ENCODE measurements around the gene ZMAT5. TPM values are rescaled to one million over a fixed set of nuclear protein-coding genes. Genes with fewer than 3 reads are reported as not detected.

Gene ZMAT5
- total and polyA plus RNA-seq, 2 of the 13 experiments (the other 11 are each of a cell fraction or from before 2014, with no cell fraction given): 20.7 to 27.8 TPM

- TF ChIP-seq ZBTB34 (CRISPR knock-in tag; IDR thresholded peaks at IDR 0.05) (no peak), BCLAF1 (IDR thresholded peaks at IDR 0.05) (no peak)
Measured at GRCh38 chr22:29798801-29799200, 32.0 kb upstream of the ZMAT5 start (continued).

GRCh38 chr22:29798318-29798717 lies 31.5 kb upstream of the ZMAT5 start:
- Histone ChIP-seq H3K9me3 (ENCODE audit: low read length) (no peaks in the 10 kb centered on the region), H3K9ac (ENCODE audit: insufficient read depth, low read depth, low read length) (0 out of 2 replicates have a peak overlapping the region, but pooled peaks have one; percentile 59), H3K4me1 (ENCODE audit: insufficient read depth, low read length) (peaks cover 40% of the 10 kb centered on the region), H2AFZ (ENCODE audit: low read length) (no peak overlapping the region), H3K27me3 (ENCODE audit: control insufficient read depth in 1 of 2, insufficient read depth in 2 of 2, low read length in 2 of 2) (no peaks in the 10 kb centered on the region), H4K20me1 (ENCODE audit: insufficient read depth, low read length) (no peaks in the 10 kb centered on the region), H3K4me2 (ENCODE audit: low read depth, low read length) (no peak overlapping the region), H3K27ac (ENCODE audit: extremely low read length, insufficient read depth, low read length) (peak overlapping the region; percentile 74), H3K79me2 (ENCODE audit: insufficient read depth, low read length) (no peaks in the 10 kb centered on the region), H3K4me3 (replicated peaks in 1 of 3; ENCODE audit: insufficient read depth in 1 of 3, low read depth in 2 of 3, low read length in 3 of 3) (no peak overlapping the region), H3K36me3 (replicated peaks in 1 of 2; ENCODE audit: control insufficient read depth in 1 of 2, insufficient read depth in 2 of 2, low read length in 2 of 2) (peaks cover 18 to 51% of the 10 kb centered on the region in 2 experiments)
- DNase-seq (ENCODE audit: low spot score): no peak
- WGBS (ENCODE audit: low lambda C conversion rate): 95% methylated on average over 6 of the region's 6 CpGs
- FAIRE-seq: no peak
- intact Hi-C loops (cut with micrococcal nuclease; ENCODE audit: unreplicated experiment) (no loop called here), in situ Hi-C loops (cut with HindIII; ENCODE audit: extremely low pct_ligation_motif_present, low pct_unique_long_range_greater_than_20kb) (no loop called here)
- ChIA-PET CTCF (ENCODE audit: low intra/inter-chr PET ratio, low total read pairs) (no interaction called here), POLR2A (interaction anchor here (0.5 to 3.1 kb wide), 5 partner anchors 13 to 26 kb away, joined by 3 to 17 read pairs (median 7); no protein-coding TSS in a partner anchor)
- no TSS peak for BruUV-seq (replicated peaks)
- ATAC-seq: no peak
- no peak for TF ChIP-seq MLXIP (CRISPR knock-in tag; IDR thresholded peaks at IDR 0.05; ENCODE audit: borderline replicate concordance)
- no peak for TF ChIP-seq ZSCAN22 (CRISPR knock-in tag; IDR thresholded peaks at IDR 0.05)
- no peak for TF ChIP-seq ZNF205 (CRISPR knock-in tag; IDR thresholded peaks at IDR 0.05)
- TF ChIP-seq PPARG (CRISPR knock-in tag; conservative IDR thresholded peaks at IDR 0.05): no peak
- no peak for TF ChIP-seq TP53 (CRISPR knock-in tag; conservative IDR thresholded peaks at IDR 0.05)
- TF ChIP-seq ZNF101 (CRISPR knock-in tag; IDR thresholded peaks at IDR 0.05; ENCODE audit: borderline replicate concordance, low read depth): no peak
- TF ChIP-seq ZNF232 (CRISPR knock-in tag; IDR thresholded peaks at IDR 0.05; ENCODE audit: borderline replicate concordance): no peak
- no peak for TF ChIP-seq ZNF678 (CRISPR knock-in tag; IDR thresholded peaks at IDR 0.05)
- no peak for TF ChIP-seq DDIT3 (CRISPR knock-in tag; IDR thresholded peaks at IDR 0.05)
- no peak for TF ChIP-seq ZNF792 (CRISPR knock-in tag; IDR thresholded peaks at IDR 0.05)
- no peak for TF ChIP-seq ZNF580 (CRISPR knock-in tag; IDR thresholded peaks at IDR 0.05; ENCODE audit: borderline replicate concordance, low read depth)
- no peak for TF ChIP-seq PHF8 (CRISPR knock-in tag; IDR thresholded peaks at IDR 0.05)
- TF ChIP-seq NBN (conservative IDR thresholded peaks at IDR 0.05): no peak
